PC-9 (cell line): Measurements from ENCODE around the gene RNF112.

Source experiments
- EZH2 ChIP-seq: fragments of 200-600 bp; sonication (generic); IDR thresholded peaks from 2 replicates; pipeline ENCODE4 v1.8.0; 2017; ENCODE audit warnings: antibody characterized with exemption, low read depth
- TF ChIP-seq, protein P1 (sequence below): fragments of 200-600 bp; sonication (generic); conservative IDR thresholded peaks from 2 replicates; pipeline ENCODE4 v1.6.1; 2017; ENCODE audit warnings: mixed run types, antibody characterized with exemption, mild to moderate bottlenecking, moderate library complexity

DNA sequence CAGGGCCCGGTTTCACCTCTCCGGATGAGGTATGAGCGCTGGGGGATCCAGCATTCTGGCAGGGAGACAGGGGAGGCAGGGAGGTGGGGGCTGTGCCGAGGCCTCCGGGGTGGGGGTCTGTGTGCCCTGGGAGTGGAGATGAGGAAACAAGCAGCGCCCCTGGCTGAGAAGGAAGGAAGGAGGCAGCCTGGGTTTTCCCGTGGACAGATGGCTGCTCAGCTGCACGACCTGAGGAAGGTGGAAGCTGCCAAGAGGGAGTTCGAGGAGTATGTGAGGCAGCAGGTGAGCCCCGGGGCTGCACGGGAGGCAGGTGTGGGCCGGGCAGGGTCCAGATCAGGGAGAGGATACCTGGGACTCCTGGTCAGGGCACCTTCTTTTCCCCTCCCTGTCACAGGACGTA lies 4.3 kb downstream of the RNF112 start:
- TF ChIP-seq, protein P1, sequence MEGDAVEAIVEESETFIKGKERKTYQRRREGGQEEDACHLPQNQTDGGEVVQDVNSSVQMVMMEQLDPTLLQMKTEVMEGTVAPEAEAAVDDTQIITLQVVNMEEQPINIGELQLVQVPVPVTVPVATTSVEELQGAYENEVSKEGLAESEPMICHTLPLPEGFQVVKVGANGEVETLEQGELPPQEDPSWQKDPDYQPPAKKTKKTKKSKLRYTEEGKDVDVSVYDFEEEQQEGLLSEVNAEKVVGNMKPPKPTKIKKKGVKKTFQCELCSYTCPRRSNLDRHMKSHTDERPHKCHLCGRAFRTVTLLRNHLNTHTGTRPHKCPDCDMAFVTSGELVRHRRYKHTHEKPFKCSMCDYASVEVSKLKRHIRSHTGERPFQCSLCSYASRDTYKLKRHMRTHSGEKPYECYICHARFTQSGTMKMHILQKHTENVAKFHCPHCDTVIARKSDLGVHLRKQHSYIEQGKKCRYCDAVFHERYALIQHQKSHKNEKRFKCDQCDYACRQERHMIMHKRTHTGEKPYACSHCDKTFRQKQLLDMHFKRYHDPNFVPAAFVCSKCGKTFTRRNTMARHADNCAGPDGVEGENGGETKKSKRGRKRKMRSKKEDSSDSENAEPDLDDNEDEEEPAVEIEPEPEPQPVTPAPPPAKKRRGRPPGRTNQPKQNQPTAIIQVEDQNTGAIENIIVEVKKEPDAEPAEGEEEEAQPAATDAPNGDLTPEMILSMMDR = no peak
- TF ChIP-seq EZH2 = no peak
